ENCODE results near the gene WDR74. TPM values are rescaled to one million over a fixed set of nuclear protein-coding genes. Genes with fewer than 3 reads are reported as not detected.
"Not testable (repeated sequence)": the region's sequence is repeated elsewhere in the genome, so short reads cannot be mapped to it uniquely, and the experiment has no call there.

Gene WDR74
- total RNA-seq, 1 donor from 2014 or later = 55.8 TPM

GRCh38 chr11:62865635-62866034, 26.2 kb upstream of the WDR74 start:
- no peaks in the 10 kb centered on the region for H3K9me3 Mint-ChIP-seq (ENCODE audit: low read depth)
- H3K4me1 Mint-ChIP-seq (ENCODE audit: low read depth) = peaks cover 9% of the 10 kb centered on the region
- no peak overlapping the region for H3K4me3 Mint-ChIP-seq (ENCODE audit: low read depth)
- H3K27me3 Mint-ChIP-seq = no peaks in the 10 kb centered on the region
- no peak for TF ChIP-seq CTCF (IDR thresholded peaks at IDR 0.05; ENCODE audit: unreplicated experiment)
- no peak overlapping the region for H3K27ac Mint-ChIP-seq
- H3K36me3 Mint-ChIP-seq (ENCODE audit: insufficient read depth) = peaks cover 2% of the 10 kb centered on the region
- DNase-seq (ENCODE audit: low spot score, unreplicated experiment) = no peak

- Mint-ChIP-seq H3K4me1 (ENCODE audit: low read depth) (peaks cover 24% of the 10 kb centered on the region), H3K9me3 (ENCODE audit: low read depth) (no peaks in the 10 kb centered on the region), H3K27ac (peak overlapping the region; percentile 20), H3K4me3 (ENCODE audit: low read depth) (no peak overlapping the region), H3K27me3 (no peaks in the 10 kb centered on the region), H3K36me3 (ENCODE audit: insufficient read depth) (peaks cover 3% of the 10 kb centered on the region)
- no peak for DNase-seq (ENCODE audit: low spot score, unreplicated experiment)
- TF ChIP-seq CTCF (IDR thresholded peaks at IDR 0.05; ENCODE audit: unreplicated experiment) = no peak
Measured at GRCh38 chr11:62863687-62864335, 24.4 kb upstream of the WDR74 start.

DNA sequence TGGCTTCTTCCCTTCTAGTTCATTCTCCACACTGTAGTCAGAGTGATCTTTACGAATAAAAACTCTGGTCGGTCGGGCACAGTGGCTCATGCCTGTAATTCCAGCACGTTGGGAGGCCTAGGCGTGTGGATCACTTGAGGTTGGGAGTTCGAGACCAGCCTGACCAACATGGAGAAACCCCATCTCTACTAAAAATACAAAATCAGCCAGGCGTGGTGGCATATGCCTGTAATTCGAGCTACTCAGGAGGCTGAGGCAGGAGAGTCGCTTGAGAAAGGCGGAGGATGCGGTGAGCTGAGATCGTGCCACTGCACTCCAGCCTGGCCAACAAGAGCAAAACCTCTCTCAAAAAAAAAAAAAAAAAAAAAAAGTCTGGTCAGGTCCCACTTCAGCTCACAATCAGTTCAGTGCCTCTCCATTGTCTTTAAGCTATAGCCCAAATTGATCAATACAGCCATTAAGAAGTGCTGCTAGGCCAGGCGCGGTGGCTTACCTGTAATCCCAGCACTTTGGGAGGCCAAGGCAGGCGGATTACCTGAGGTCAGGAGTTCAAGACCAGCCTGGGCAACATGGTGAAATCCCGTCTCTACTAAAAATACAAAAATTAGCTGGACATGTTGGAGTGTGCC, 22.3 kb upstream of the WDR74 start:
- not testable (repeated sequence) for H3K27me3 Mint-ChIP-seq; H3K9me3 Mint-ChIP-seq (ENCODE audit: low read depth); H3K4me3 Mint-ChIP-seq (ENCODE audit: low read depth); H3K36me3 Mint-ChIP-seq (ENCODE audit: insufficient read depth); DNase-seq (ENCODE audit: low spot score, unreplicated experiment)
- Mint-ChIP-seq H3K27ac (peak overlapping the region; percentile 59), H3K4me1 (ENCODE audit: low read depth) (peaks cover 36% of the 10 kb centered on the region)

- H3K4me3 Mint-ChIP-seq (ENCODE audit: low read depth) = no peak overlapping the region
- no peaks in the 10 kb centered on the region for H3K27me3 Mint-ChIP-seq
- H3K9me3 Mint-ChIP-seq (ENCODE audit: low read depth) = no peaks in the 10 kb centered on the region
- H3K4me1 Mint-ChIP-seq (ENCODE audit: low read depth) = peaks cover 36% of the 10 kb centered on the region
- no peak for DNase-seq (ENCODE audit: low spot score, unreplicated experiment)
- peaks cover 1% of the 10 kb centered on the region for H3K36me3 Mint-ChIP-seq (ENCODE audit: insufficient read depth)
- H3K27ac Mint-ChIP-seq = peak overlapping the region; percentile 89
- TF ChIP-seq CTCF (IDR thresholded peaks at IDR 0.05; ENCODE audit: unreplicated experiment) = no peak
Measured at GRCh38 chr11:62860835-62861563, 21.6 kb upstream of the WDR74 start.

GRCh38 chr11:62859281-62859703, 19.9 kb upstream of the WDR74 start:
- H3K9me3 Mint-ChIP-seq (ENCODE audit: low read depth); H3K27me3 Mint-ChIP-seq; H3K36me3 Mint-ChIP-seq (ENCODE audit: insufficient read depth); DNase-seq (ENCODE audit: low spot score, unreplicated experiment); H3K4me3 Mint-ChIP-seq (ENCODE audit: low read depth): not testable (repeated sequence)
- Mint-ChIP-seq H3K4me1 (ENCODE audit: low read depth) (peaks cover 39% of the 10 kb centered on the region), H3K27ac (peak overlapping the region; percentile 80)

- Mint-ChIP-seq H3K27ac (peak overlapping the region; percentile 90), H3K4me1 (ENCODE audit: low read depth) (peaks cover 50% of the 10 kb centered on the region), H3K9me3 (ENCODE audit: low read depth) (no peaks in the 10 kb centered on the region), H3K4me3 (ENCODE audit: low read depth) (peak overlapping the region; percentile 98), H3K27me3 (no peaks in the 10 kb centered on the region), H3K36me3 (ENCODE audit: insufficient read depth) (peaks cover 16% of the 10 kb centered on the region)
- no peak for DNase-seq (ENCODE audit: low spot score, unreplicated experiment)
- TF ChIP-seq CTCF (IDR thresholded peaks at IDR 0.05; ENCODE audit: unreplicated experiment) = no peak
Measured at GRCh38 chr11:62858201-62858600, 18.8 kb upstream of the WDR74 start.

Data from progenitor cell of endocrine pancreas (in vitro differentiated cells).